GM21526 (cell line): Measurements from ENCODE around the gene PAK5.

Experiments
- ATAC-seq: cut with Tn5 transposase; IDR thresholded peaks from one replicate; pipeline ENCODE4 v1.9.1; 2021; ENCODE audit warnings: moderate library complexity; ENCODE audit not compliant: unreplicated experiment, low FRiP score

PAK5 gene

DNA sequence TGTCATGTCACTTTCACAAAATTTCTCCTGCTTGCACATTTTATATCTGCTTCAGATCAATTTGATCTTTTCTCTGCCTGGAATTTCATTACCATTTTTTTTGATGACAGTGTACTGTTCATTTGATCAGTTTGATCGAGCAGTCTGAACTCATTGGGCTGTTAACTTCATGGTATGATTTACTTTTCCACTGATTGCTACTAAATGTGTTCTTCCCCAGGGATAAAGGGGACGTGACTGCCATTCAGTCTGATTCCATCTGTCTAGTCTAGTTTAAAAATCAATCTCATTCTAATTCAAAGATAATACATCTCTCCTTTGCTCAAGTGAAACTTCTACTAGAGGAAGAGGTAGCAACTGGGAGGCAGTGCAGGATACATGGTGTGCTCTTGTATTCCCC lies 303.4 kb downstream of the PAK5 start:
- ATAC-seq = no peak

DNA sequence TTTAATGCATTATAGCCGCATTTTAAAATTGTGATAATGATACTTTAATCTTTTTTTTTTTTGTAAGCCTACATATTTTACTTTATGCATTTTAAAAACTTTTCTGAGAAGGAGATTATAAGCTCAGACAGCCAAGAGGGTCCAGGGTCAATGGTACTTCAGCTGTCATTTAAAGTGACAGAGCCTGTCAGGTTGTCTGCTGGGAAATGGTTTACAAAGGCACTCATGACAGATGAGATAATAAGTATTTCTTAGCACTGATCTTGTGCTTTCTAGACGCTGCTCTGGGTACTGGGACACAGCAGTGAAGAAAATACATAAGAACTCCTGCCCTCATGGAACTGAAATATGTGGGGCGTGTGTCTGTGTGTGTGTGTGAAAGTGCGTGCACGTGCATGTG lies 304.9 kb downstream of the PAK5 start:
- no peak for ATAC-seq

- no peak for ATAC-seq
Observed at GRCh38 chr20:9532069-9532838, 306.6 kb downstream of the PAK5 start.

DNA sequence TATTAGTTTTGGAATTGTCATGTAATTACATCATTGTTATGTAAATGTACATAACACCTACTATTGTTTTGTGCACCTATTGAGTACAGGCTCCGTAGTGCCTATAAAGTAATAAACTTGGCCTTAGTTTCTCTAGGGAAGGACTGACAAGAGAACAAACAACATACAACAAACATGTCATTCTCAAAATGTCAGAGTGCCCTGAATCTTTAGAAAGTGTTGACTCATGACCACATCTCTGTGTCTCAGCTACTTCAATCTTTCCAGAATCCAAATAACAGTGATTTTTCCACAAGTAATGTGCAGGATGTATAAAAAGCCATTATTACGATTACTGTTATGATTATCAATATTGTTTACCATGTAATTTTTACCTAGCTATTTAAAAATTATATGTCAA lies 307.3 kb downstream of the PAK5 start:
- ATAC-seq = no peak

GRCh38 chr20:9523636-9524035 lies 315.2 kb downstream of the PAK5 start:
- no peak for ATAC-seq

DNA sequence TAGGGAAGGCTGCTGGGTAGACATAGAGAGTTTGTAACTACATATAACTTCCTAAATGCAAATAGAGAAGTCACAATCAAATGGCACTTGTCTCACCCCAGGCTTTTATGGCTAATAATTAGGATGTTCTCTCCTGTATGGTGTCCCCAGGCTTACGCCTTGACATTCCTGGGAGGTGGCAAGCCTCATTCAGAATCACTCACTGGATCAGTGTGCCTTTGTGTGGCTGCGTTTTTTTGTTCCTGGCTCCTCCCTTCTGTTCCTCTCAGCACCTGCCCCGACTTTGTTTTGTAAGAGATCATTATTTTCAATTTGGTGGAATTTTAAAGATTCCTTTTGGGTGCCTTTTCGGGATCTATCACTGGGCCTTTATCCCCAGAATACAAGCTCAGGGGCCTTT lies 318.8 kb downstream of the PAK5 start:
- ATAC-seq = no peak

GRCh38 chr20:9518576-9519175 lies 320.2 kb downstream of the PAK5 start:
- ATAC-seq = no peak

DNA sequence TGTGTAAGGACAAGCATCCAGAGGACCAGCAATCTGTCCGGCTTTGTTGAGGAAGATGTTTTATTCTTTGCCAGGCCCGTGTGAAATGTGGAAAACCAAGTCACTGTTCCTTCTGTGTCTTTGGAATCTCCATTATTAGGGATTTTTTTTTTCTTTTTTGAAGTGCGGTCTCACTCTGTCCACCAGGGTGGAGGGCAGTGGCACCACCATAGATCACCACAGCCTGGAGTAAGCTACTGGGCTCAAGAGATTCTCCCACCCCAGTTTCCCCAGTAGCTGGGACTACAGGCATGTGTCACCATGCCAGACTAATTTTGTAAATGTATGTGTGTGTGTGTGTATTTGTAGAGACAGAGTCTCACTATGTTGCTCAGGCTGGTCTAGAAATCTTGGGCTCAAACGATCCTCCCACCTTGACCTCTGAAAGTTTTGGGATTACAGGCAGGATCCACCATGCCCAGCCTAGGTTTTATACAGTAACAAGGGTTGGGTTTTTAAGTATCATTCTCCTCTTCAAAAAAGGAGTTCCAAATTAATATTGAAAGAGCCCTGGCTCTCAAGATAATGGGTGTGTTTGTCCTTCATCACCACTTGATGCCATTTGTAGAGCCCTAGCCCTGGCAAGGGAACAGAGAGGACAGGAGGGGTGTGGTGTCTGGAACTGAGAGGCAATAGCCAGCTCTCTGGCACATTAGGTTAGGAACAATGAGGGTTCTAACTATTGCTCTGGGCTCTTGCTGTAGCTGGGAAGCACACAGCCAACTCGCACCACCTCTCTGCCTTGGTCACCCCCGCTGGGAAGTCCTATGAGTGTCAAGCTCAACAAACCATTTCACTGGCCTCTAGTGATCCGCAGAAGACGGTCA lies 321.3 kb downstream of the PAK5 start:
- ATAC-seq = no peak

GRCh38 chr20:9516234-9516871 lies 322.5 kb downstream of the PAK5 start:
- ATAC-seq = no peak

DNA sequence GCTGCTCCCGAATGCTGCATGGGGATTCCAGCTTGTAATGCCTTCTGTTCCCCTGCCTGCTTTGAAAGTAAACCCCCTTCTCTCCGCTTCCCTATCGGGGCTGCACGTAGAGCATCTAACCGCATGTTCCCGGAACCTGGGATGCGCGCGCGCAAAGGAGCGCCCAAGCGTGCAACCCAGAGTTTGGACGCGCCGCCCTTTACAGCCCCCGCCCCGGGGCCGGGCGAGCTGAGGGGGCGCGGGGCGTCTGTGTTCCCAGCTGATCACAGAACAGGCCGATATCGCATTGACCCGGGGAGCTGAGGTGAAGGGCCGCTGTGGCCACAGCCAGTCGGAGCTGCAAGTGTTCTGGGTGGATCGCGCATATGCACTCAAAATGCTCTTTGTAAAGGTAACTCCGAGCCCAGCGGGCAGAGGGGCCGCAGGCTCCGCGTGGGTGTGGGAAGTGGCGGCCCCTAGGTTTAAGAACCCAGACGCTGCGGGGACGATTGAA lies 323.1 kb downstream of the PAK5 start:
- ATAC-seq = no peak

DNA sequence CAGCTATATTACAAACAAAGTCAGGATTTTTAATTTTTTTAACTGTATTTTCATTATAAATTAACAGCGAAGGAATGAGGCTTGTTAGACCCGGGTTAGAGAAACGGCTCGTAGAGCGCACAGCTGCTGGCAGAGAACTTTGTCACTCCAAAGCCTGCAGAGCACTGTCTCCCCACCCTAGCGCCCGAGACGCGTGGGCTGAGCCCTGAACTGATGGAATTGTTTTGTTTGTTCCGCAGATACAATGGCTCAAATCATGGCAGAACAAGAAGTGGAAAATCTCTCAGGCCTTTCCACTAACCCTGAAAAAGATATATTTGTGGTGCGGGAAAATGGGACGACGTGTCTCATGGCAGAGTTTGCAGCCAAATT lies 323.7 kb downstream of the PAK5 start:
- no peak for ATAC-seq

DNA sequence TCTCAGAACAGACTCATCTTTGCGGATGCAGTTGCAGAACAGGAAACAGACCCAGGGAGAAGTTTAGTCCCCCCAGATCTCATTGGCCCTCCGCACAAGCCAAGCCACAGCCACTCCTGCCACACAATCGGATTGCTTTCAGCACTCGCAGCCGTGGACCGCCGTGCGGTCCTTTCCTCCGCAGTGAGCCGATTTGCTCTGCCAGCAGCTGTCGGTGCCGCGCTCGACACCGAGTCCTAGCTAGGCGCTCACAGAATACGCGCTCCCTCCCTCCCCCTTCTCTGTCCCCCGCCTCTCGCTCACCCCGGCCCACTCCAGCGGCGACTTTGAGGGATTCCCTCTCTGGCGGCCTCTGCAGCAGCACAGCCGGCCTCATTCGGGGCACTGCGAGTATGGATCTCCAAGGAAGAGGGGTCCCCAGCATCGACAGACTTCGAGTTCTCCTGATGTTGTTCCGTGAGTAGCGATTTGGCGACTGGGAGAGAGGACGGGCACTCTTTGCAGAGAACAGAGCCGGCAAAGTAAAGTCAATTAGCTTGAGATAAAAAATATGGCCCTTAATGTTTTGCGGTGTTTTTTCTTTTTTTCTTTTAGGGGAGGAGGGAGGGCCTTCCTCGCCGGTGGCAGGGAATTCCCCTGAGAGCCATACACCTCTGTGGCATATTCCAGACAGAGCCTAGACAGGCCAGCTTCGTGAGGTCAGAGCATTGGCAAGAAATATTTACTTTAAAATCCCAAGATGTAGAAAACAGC lies 324.2 kb downstream of the PAK5 start, which contains the start of gene LAMP5:
Gene LAMP5 (plus strand): TSS at position 130 of the 753 bp plus-strand sequence. CDS start 263 bp downstream, at position 393.
- no peak for ATAC-seq

- ATAC-seq = no peak
Observed at GRCh38 chr20:9514072-9514460, 324.8 kb downstream of the PAK5 start.

DNA sequence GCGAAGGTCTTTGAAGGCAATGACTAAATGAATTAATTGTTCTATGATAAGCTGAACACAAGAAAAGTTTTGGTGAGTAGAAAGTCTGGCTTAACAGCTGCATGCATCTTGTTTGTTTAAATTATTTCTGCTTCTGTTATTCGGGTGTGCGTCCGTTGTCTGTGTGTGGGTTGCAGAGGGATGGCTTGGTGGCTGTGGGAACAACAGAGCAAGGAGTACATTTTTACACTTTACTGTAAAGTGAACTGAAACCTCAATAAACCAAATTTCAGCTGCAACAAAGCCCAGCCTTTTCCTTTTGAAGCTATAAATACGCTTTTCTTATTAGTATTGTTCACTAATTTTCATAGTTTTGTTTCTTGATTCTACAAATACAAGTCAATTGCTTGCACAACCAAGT lies 328.0 kb downstream of the PAK5 start:
- peak; percentile 48 for ATAC-seq

GRCh38 chr20:9509246-9509645 lies 329.6 kb downstream of the PAK5 start:
- ATAC-seq = no peak

GRCh38 chr20:9508696-9509178 lies 330.1 kb downstream of the PAK5 start:
- no peak for ATAC-seq

GRCh38 chr20:9508240-9508661 lies 330.6 kb downstream of the PAK5 start:
- ATAC-seq = no peak

DNA sequence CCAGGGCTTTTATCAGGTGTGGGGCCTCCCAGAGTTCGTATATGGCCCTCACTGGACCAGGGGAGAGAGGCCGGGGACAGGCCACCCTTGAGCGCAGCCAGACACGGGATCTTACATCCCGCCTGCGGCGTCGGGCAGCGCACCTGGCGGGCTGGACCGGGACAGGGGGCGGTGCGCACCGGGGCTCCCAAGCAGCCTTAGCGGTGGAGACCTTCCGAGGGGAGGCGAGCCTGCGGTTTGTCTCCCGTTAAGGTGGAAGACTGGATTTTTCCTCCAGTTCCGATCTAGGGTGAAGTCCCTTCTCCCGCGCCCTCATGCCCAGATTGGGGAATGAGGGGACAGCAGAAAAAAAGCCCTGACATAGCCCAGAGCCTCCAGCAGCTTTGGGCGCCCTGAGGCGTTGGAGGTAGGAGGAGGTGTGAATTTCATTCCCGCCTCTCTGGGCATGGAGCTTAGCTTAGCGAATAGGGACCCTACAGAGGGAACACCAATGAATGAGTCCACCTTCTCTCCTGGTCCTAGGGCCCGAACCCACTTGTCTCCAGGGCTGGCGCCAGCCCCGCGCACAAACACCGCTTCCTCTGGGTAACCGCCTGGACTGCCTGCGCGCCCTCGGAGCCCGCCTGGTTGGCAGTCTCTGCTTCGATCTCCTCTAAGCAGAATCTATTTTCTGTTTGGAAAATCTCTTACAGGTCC lies 331.2 kb downstream of the PAK5 start:
- no peak for ATAC-seq

DNA sequence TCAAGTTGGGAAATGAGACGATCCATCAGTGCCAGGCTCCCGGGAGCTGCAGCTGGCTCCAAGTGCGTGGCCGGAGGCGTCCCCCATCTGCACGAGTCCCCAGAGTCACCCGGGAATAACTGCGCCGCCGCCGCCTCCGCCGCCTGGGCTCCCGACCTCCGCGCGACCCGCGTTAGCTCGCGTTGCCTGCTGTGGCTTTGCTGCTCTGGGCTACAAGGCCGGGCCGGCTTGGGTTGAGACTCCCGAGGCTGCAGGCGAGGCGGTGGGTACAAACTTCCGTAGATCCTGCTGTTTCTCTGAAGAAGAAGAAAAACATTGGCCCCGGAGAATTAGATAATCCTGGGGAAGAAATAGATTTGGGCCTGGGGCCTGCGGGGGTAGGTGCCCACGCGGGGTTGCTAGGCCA lies 331.9 kb downstream of the PAK5 start:
- no peak for ATAC-seq
